NCI-H446 (cell line): ENCODE data around the gene ZNF516.

ENCODE experiments used
- DNase-seq, 2 experiments: peaks; one replicate each; lab custom pipeline; 2025; lab: John Stamatoyannopoulos, UW

The ZNF516 gene

DNA sequence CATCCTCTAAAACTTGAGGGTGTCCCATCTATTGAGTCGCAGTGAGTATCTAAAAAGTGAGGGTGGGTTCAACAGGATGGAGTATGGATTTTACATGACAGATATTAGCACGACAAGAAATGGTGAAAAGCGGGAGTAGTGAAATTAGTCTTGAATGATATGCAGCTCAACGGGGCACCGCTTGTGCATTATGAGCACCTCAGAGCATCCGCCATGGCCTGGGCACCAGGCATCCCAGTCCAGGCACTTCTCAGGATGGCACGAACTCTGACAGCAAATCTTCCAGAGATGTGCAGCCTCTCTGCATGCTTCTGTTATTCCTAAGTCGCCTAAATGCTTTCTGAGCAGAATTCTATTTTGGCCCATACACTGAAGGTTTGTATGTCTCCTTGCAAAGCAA is 57.1 kb downstream of the ZNF516 start:
- no peak for DNase-seq

GRCh38 chr18:76437011-76437410 is 58.0 kb downstream of the ZNF516 start:
- DNase-seq = no peak

DNA sequence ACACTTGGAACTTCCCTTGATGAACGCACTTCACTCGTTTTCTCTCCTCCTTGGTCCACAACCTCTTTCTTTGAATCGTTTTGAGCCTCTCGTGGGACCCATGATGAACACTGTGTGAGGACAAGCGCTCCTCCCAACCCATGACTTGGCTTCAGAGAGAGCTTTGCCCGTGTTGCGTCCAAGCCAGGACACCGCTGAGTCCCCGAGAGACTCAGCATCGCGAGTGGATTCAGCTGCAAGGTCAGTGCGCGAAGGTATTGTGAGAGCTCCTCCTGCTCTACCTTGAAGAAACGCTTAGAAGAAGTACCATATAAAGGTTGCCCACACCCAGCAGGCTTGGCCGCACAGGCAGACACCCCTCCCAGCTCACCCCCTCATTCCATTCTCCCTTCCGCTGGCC is 58.7 kb downstream of the ZNF516 start:
- DNase-seq = no peak

- DNase-seq = no peak
These were observed 59.6 kb downstream of the ZNF516 start for GRCh38 chr18:76435316-76435989.

DNA sequence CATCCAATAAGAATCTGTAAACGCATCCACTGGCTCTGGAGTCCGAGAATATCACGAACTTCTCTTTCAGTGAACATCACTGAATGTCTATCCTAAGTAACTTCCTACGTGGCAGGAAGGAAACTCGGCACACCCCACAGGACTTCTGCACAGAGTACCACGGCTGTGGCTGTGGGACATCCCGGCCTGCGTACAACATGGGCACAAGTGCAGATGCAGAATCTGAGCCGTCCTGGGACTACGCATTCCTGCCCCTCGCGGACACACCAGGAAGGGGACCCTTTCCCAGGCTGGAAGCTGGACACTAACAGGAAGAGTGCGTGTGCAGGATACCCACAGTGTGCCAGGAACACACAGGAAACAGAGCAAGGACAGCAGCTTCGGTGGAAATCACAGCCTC is 60.6 kb downstream of the ZNF516 start:
- no peak for DNase-seq

DNA sequence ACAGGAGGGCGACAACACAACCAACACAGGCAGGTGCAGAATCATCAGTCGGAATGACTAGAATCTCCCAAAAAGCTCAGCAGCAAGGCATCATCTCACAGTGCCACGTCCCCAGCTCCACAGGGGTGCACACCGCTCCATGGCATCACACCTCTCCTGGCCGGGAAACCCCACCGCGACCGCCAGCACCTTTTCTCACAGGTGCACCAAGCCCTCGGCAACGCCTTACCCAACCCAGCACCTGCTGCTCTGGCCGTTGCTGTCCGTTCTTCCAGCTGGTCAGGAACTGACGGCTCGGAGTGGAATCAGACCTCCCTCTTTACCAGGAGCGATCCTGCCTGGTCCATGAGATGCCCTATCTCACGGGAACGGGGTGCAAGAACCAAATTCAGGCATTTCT is 61.3 kb downstream of the ZNF516 start:
- DNase-seq = no peak

GRCh38 chr18:76432970-76433767 is 61.9 kb downstream of the ZNF516 start:
- no peak for DNase-seq

DNA sequence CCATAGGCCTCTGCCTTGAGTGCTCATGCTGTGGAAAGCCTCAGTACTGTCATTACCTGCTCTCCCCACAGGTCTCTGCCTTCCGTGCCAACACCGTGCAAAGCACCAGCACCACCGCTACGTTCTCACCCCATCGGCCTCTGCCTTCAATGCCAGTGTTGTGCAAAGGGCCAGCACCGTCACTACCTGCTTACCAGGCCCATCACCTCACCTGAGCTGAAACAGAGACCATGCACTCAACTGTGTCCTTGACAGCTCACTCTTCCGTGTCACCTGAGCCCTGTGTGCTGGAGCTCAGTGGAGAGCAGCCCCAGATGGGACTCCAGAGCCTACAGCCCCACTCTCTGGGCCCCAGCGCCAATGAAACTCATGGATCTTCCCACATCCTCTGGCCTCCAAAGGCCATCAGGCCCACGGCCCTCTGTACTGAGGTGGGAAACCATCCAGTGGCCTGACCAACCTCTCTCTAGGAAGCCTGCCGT is 62.7 kb downstream of the ZNF516 start:
- no peak for DNase-seq

GRCh38 chr18:76431437-76432273 is 63.4 kb downstream of the ZNF516 start:
- DNase-seq = no peak

GRCh38 chr18:76430636-76431035 is 64.4 kb downstream of the ZNF516 start:
- no peak for DNase-seq

- no peak for DNase-seq
These were observed 65.5 kb downstream of the ZNF516 start for GRCh38 chr18:76429262-76430126.

DNA sequence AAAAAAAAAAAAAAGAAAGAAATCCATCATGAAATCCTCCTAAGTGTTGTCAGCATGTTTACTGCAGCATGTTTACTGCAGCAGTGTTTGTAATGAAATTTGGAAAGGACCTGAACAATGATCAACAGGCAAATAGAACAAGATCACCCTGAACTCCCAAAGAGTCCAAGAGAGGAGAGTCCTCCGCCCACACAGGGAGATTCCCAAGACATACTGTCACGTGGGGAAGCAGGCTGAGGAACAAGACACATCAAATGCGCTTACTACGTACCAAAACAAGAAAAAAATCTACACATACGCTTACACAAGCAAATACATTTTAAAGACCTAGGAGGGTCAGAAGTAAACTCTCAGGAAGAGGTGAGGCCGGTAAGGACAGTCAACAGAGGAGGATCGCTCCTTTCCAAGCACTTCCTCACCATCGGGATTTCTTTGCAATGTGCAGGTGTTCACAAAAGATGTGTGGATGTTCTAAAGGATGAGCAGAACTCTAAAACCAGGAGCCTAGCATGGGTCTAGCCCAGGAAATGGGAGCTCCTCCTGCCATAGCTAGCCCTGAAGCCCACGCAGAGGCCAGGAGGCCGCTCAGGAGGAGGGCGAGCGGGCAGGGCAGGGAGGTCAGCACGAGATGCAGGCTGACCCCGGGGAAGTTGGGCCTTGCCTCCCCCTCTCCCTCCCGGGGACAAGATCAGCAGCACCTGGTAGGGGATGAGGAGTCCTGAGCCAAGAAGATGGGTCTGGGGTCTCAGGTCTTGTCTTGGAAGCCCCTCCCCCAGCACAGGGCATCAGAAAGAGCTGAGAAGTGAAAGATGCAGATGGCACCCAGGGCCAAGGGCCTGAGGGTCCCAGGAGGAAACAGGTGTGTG is 66.4 kb downstream of the ZNF516 start:
- no peak for DNase-seq

GRCh38 chr18:76426737-76427305 is 68.2 kb downstream of the ZNF516 start:
- DNase-seq = no peak

DNA sequence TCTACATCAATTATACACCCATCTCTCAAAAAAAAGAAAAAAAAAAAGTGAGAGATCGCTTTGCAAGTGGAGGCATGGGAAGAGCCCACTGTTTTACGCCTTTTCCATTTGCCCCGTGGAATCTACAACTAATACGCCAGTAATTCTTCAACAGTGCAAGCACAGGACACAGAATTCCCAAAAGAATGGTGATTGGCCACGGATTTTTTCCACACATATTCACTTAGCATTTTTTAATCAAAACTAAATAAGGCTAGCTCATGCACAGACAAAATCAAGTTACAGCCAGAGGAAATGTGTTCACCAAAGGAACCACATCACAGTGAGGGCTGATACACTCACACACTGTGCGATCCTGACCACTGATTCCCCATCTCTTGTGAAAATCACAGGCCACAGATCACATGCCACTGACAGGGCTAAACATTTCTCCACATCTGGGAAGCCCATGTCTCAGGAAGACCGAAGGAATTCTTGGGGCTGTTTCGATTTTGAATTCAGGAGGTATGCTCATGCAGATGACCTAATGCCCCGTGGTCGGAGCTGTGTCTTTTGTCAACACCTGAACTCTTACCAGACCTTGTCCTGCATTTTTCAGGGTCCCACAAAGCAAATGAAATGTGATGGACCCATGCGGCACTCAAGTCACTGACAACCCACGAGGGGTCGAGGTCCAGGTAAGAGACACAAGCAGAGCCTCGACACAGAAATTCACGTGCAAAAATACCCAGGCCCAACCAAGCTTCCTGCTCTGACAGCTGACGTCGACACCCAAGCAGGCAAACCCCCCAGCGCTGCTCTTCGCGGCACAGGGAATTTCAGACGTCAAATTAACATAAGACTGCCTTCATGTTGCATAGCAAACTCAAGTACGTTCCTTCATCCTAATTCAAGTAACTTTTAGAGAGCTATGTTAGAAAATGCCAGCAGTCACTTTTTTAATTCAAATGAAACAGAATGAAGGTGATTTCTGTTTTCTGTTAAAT is 69.6 kb downstream of the ZNF516 start:
- DNase-seq = no peak

DNA sequence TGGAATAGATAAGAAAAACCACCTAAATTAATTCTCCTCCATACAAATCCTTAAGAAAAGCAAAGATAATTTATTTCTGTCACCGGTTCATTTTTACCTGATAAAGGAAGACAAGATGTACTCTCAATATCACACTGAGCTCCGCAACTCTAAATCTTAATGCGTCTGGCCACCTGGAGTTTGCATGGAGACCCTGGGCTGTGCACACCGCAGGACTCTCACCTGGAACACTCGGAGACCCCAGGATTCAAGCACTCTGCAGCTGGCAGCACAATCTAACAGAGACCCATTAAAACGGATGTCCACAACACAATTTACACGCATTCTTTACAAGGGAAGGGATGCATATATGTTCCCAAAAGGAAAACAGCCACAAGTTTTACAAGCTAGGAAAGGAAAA is 72.2 kb downstream of the ZNF516 start:
- DNase-seq = no peak

DNA sequence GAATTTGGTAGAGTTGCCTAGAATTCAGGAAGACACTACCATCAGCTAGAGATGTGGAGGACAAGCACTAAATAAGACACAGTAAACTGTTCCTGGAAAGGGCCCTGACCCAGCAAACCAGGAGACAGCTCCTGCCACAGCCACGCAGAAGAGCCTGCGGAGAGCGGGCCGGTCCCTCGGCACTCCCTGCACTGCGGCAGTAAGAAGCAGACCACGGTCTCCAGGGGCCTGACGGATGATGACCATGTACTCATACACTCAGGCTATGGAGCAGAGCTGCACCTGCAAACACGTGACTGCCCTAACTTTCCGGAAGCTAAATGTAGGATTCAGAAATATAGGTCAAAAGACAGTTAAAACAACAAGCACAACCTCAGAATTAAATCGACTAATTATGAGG is 72.9 kb downstream of the ZNF516 start:
- no peak for DNase-seq

GRCh38 chr18:76421685-76422078 is 73.4 kb downstream of the ZNF516 start:
- no peak for DNase-seq

DNA sequence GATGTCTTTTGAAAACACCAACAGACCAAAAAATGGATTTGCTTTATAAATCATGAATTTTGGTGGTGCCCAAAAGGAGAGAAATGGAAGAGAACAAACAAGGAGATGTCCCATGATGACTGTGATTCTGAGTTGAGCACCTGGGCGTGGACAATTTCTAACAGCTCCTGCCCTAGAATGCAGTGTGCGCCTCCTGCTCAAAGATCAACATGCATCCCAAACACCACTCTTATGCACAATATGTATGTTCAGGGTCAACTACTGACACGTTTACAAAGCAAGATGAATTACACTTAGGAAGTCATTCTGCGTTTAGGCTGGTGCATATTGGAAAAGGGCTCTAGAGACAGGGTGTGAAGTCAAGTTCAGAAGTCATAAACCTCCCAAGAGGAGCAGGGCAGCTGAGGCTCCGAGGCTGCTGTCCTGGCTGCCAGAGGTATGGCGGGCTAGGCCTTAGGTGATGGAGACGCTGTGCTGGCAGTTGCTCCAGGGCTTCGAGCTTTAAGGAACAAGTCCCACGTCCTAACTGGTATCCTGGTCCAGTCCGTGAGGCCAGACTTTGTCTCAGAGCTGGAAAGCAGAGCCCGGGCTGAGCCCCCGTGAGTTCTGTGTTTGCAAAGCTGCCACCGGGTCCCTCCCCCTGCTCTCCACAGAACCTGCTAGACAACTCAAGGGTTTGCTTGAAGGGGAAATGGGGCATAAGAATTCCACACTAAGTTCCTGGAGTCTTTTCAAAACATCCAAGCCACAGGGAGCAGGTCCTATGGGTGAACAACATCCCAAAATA is 74.0 kb downstream of the ZNF516 start:
- no peak for DNase-seq
